CD4-positive, alpha-beta T cell treated with Interleukin-2 at 100 ng/mL for 4 hours (primary cell): ENCODE data around the gene UBE2QL1.

Experiments
- DNase-seq: peaks from one replicate; pipeline ENCODE4 v3.0.0-alpha.2; 2020; ENCODE audit warnings: low spot score

UBE2QL1 gene

GRCh38 chr5:6455571-6456200 lies 7.0 kb downstream of the UBE2QL1 start:
- no peak for DNase-seq

- no peak for DNase-seq
Measured at GRCh38 chr5:6456766-6457370, 8.2 kb downstream of the UBE2QL1 start.

- no peak for DNase-seq
Measured at GRCh38 chr5:6457592-6457991, 8.9 kb downstream of the UBE2QL1 start.

- no peak for DNase-seq
Measured at GRCh38 chr5:6458833-6459232, 10.2 kb downstream of the UBE2QL1 start.

GRCh38 chr5:6459896-6460295 lies 11.2 kb downstream of the UBE2QL1 start:
- DNase-seq = no peak

- DNase-seq = no peak
Measured at GRCh38 chr5:6461006-6461405, 12.3 kb downstream of the UBE2QL1 start.

- DNase-seq = no peak
Measured at GRCh38 chr5:6461793-6462650, 13.4 kb downstream of the UBE2QL1 start.

GRCh38 chr5:6462671-6463070 lies 14.0 kb downstream of the UBE2QL1 start:
- DNase-seq = no peak

GRCh38 chr5:6464441-6464840 lies 15.8 kb downstream of the UBE2QL1 start:
- no peak for DNase-seq

GRCh38 chr5:6465831-6466790 lies 17.5 kb downstream of the UBE2QL1 start:
- DNase-seq = no peak

GRCh38 chr5:6466975-6467567 lies 18.4 kb downstream of the UBE2QL1 start:
- no peak for DNase-seq

GRCh38 chr5:6467591-6467990 lies 18.9 kb downstream of the UBE2QL1 start:
- no peak for DNase-seq

GRCh38 chr5:6468104-6468503 lies 19.4 kb downstream of the UBE2QL1 start:
- DNase-seq = no peak

GRCh38 chr5:6468870-6469269 lies 20.2 kb downstream of the UBE2QL1 start:
- no peak for DNase-seq

GRCh38 chr5:6469836-6470235 lies 21.2 kb downstream of the UBE2QL1 start:
- no peak for DNase-seq

GRCh38 chr5:6470672-6471071 lies 22.0 kb downstream of the UBE2QL1 start:
- no peak for DNase-seq

GRCh38 chr5:6471252-6471651 lies 22.6 kb downstream of the UBE2QL1 start:
- DNase-seq = no peak

GRCh38 chr5:6472792-6473191 lies 24.1 kb downstream of the UBE2QL1 start:
- no peak for DNase-seq

GRCh38 chr5:6473284-6473683 lies 24.6 kb downstream of the UBE2QL1 start:
- no peak for DNase-seq

GRCh38 chr5:6475626-6476312 lies 27.1 kb downstream of the UBE2QL1 start:
- DNase-seq = no peak

- DNase-seq = no peak
Measured at GRCh38 chr5:6476313-6476661, 27.6 kb downstream of the UBE2QL1 start.
